Fibroblast of peridontal ligament (primary cell): ENCODE data around the gene ATIC.
"Not testable (repeated sequence)": the region's sequence is repeated elsewhere in the genome, so short reads cannot be mapped to it uniquely, and the experiment has no call there.

Source experiments
- DNase-seq: peaks from one replicate; pipeline ENCODE4 v3.0.0-alpha.2; 2010; ENCODE audit errors: extremely low read depth

Gene ATIC

DNA sequence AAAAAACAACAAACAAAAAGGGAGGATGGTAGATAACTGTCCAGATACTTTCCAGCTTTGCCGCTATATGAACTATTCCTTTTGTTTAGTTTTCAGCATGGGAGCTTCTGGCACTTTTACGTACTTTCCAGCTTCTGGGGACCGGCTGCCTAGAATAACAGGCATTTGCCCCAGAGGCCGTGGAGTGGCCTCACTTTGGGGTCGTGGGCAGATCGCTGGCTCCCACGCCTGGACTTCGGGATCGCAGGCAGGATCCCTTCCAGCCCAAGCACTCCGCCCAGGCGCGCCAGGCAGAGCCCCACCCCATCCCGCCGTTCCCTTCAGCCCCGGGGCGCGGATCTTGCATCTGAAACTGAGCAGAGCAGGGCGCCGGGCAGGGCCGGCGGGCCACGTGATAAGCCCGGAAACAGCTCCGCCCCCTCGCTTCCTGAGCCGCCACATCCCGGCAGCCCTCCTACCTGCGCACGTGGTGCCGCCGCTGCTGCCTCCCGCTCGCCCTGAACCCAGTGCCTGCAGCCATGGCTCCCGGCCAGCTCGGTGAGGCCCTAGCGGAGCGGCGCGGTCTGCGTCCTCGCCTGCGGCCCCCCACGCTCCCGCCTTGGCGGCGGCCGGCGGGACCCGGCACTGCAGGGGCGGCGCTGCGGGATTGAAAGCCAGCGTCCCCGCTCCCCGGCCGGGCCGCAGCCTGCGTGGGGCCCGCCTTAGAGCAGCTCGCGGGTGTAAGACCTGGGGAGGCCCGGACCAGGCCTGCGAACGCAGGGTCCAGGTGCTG is at the start of gene ATIC:
TSS of gene ATIC (plus strand) at position 435 of the 772 bp plus-strand sequence. CDS start at position 519, 84 bp downstream.
- DNase-seq, result peak; percentile 89

DNA sequence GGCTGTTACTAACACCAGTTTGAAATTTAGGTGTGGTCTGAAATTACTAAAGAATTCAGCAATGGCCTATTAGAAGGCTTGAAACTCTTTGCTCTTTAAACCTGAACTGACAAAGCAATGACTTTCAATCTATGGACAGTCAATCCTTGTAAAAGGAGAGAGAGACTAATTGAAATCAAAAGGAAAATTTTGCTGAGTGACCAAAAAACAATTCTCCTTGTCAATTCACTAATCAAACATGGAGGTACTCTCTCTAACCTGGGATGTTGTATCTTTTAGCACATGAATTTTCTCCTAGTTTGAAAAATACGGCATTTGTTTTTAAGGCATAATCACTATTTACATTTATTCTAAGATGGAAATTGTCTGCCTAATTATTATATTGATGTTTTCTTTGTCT is 49.6 kb upstream of the ATIC start:
- no peak for DNase-seq

DNA sequence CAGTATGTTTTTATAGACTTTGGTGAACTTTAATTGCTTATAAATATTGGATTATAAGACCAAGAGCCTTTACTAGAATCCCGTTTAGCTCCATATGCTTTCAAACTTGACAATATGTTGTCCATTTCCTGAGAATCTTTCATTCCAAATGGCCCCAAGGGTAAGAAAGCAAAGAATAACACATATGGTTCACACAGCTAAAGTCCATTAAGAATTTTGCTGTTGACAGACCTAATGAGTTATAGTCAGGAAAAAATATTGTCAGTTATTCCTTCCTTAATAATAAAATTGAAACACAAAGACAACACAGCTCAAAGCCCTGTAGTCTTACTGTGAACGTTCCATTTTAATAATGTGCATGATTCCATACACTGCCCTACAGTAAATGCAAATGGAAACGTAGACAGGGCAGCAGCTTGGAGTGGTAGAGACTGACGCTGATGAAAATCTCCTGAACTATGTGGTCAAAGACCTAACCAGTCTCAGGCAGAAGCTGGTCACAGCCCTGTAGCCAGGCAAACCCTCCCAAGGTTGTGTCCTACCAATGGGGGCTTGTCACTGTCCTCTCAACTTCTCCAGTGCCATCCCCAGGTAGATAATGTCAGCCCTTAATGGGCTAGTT is 49.0 kb upstream of the ATIC start:
- no peak for DNase-seq

DNA sequence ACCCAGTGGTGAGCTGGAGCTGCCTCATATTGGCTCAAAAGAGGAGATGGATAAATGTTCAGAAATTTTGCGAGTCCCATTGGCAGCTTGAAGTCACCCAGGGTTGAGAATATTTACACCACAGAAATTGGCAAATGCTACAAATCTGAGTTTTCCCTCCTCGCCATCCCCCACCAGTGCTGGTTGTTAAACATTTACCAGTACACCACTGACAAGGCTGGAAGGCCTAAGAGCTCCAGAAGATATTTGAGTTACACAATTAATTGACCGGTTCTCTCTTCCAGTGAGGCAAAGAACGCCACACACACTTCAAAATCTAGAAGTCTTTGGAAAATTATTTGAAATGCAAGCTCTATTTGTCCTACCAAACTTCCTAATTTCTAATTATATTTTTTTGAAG is 47.5 kb upstream of the ATIC start:
- DNase-seq, result no peak

DNA sequence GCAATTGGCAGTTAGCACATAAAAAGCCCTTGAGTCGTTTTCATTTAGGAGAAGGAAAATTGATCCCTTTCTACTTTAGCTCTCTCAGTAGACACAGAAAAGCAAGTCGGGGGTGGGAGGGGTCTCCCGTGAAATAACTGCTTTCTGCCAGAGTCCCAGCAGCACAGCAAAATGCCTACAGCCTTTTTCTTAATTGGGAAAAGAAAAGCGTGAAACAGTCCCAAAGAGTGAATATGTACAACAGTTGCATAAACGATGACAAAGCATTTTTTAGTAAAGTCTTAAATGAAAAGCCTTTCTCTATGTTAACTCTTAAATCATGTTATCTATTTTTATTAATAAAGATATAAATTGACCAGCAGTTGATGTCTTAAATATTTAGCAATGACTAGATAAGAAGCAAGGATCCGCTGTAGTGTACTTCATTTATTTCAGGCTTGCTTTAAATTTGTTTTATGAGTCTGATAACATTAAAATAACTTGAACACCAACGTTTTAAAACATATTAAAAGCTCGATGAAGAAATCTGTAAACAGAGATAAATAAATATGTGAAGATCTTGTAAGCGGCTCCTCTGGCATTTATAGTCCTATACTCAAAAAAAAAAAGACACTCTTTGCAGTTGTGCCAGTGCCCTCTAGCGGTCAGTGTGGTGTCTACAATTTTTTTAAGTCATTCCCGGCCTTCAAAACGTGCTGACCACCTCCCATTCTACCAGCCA is 42.3 kb upstream of the ATIC start:
- DNase-seq, result peak; percentile 92

DNA sequence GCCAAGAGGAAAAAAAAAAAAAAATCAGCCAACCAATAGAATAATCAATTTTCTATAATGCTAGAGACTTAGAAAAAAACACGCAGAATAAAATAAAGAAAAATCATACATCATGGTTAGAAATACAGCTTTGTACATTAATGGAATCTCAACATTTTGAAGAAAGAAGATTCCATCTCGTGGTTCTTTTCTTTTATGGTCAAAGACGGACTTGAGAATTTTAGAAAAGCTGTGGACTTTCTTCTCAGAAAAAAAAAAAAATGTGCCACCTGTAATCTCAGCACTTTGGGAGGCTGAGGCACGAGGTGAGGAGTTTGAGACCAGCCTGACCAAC is 41.8 kb upstream of the ATIC start:
- DNase-seq, result no peak

DNA sequence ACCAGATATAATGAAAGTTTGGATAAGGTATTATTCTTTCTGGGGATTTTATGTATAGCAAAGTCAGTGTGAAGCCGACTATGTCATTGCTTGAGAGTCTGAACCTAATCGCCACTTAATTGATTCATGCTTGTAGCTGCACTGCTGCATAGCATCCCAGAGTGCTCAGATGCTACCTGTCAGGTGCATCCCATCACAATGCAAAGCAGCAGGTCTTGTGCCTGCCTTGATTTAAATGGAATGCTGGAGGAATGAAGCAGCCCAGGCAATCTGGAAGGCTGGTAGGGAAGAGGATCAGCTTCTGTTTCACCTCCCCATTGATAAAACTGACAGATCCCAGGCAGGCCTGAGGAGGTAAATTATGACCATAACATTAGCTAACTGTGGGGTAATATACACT is 40.4 kb upstream of the ATIC start:
- no peak for DNase-seq

DNA sequence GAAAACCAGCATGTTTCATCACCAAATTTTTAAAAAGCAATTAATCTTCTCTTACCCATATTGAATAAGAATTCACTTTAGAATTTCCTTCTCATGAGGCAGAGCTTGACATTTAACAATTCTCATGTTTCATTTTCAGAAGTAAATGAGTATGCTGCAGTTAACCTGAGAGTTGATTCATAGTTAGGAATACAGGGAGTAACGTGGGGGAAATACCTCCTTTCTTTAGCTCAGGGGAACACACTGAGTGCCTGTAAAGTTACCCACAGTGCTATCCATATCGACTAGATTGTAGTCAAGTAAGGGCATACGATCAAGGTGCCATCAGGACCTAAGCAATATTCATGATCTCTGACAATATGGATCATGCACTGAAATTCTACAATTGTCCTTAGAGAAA is 38.9 kb upstream of the ATIC start:
- DNase-seq, result no peak

DNA sequence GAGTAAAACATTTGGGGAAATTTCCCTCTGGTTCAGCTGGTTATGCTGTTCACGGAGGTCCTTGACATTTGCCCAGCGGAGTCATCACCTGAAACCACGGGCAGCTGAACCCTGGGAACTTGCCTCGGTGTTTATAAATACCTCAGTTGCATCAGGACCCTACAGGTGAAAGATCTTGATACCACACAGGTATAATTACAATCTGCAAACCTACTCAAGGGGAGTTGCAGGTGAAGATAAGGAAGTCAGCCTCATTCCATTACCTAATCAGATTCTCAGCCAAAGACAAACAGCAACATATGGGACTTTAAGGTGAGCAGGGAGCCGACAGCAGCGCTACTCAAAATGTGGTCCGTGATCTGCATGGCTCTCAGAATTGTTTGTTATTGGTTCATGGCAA is 37.0 kb upstream of the ATIC start:
- no peak for DNase-seq

DNA sequence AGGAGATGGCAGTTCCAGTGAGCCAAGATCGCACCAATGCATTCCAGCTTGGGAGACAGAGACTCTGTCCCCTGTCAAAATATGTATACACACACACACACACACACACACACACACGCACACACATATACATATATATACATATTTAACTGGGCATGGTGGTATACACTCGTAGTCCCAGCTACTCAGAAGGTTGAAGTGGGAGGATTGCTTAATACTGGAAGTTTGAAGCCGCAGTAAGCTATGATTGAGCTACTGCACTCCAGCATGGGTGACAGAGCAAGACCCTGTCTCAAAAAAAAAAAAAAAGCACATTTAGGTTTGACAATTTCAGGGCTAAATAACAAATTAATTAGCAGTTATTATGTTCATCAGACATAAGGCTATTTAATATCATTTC is 36.0 kb upstream of the ATIC start:
- no peak for DNase-seq

DNA sequence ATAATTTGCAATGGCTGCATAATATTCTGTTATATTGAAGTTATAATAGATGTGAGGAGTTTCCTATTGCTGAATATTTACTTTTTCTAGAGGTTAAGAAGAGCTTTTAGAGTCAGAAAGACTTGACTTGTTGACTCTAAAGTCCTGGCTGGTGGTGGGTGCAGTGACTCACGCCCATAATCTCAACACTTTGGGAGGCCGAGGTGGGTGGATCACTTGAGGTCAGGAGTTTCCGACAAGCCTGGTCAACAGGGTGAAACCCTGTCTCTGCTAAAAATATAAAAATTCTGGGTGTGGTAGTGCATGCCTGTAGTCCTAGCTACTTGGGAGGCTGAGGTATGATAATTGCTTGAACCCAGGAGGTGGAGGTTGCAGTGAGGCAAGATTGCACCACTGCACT is 33.9 kb upstream of the ATIC start:
- peak; percentile 12 for DNase-seq

DNA sequence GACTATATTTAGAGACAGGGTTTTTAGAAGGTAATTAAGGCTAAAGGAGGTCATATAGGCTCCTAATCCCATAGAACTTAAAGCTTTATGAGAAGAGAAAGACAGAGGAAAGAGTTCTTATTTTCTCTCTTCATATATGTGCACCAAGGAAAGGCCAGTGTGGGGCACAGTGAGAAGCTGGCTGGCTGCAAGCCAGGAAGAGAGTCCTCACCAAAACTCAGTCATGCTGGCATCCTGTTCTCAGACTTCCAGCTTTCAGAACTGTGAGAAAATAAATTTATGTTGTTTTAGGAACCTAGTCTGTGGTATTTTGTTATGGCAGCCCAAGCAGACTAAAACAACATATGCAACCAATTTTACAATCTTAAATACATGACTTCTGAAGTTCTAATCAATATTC is 31.5 kb upstream of the ATIC start:
- DNase-seq, result peak; percentile 39

DNA sequence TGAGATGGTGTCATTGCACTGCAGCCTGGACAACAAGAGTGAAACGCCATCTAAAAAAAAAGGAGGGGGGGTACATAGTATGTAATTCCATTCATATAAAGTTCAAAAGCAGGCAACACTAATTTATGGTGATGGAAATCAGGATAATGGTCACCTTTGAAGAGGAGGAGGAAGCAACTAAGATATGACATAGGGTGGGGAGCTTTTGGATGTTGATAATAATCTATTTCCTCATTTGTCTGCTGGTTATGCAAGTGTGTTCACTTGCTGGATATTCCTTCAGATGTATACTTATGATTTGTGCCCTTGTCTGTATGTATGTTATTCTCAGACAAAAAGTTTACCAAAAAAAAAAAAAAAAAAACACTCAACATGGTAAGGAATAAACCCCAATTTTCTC is 28.6 kb upstream of the ATIC start:
- no peak for DNase-seq

DNA sequence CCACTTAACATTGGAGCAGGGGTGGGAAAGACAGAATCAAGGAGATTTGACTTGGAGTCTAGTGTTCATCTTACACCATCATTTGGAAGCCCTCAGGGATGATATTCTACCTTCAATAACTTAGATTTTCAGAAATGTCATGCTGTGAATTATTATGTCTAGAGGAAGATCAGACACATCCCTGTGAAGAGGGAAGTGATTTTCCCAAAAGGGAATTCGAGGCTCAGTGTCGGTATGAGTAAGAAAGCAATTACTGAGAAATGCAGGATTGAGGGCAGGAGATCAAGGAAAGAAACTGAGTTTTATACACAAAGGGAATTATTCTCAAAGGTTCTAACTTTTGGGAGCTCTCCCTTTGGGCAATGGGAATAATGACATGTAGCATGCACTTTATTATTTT is 25.6 kb upstream of the ATIC start:
- DNase-seq, result peak; percentile 19

DNA sequence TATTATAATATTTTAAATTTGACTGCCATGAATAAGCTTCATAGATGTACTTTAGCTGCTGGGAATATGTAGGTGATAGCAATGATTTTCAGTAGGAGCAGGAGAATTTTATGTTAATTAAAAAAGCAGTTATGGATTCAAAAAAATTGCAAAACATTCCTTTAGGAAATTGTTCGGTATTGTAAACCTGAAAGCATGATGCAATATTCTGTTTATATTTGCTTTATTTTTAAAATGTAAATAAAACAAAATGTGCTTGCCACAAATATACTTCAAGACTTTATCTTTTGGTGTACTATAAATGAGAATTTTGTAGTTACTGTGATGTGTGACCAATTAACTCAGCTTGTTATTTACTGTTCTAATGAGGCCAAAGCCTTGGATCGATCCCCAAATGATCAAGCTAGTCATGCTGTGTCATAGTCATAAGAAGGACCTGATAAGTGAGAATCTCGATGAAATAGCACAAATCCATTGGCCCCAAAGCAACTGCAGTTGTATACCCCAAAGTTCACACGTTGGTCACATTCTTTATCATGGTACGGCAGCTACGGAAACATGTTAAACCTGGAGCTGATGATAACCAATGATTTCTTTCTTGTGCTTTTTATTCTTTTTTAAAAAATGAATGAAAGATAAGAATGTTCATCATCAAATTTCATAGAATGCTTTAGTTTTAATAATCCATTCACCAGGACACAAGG is 23.6 kb upstream of the ATIC start:
- DNase-seq, result no peak

DNA sequence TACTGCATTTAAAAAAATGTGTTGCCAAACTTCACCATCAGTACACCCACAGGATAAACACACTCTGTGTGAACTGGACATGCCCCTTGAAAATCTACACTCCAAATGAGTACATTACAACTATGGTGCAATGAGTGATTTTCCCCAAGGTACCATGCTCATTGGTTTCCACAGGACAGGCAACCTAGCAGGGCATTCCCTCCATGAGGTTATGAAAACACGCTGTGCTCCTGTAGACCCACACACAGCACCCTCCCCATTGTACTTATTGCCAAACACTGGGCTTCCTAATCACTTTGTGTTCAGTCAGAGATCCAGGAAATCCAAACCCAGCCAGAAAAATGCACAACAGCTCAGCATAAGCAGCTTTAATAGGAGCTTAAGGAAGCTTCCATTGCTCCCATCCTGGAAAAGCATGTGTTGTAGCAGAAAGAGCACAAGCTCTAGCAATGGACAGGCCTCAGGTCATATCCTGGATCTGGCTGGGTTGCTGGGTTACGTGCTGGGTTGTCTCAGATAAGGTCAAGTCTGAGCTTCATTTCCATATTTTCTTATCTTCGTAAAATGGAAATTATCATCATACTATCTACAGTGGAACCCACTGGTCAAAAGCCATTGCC is 20.8 kb upstream of the ATIC start:
- peak; percentile 76 for DNase-seq

DNA sequence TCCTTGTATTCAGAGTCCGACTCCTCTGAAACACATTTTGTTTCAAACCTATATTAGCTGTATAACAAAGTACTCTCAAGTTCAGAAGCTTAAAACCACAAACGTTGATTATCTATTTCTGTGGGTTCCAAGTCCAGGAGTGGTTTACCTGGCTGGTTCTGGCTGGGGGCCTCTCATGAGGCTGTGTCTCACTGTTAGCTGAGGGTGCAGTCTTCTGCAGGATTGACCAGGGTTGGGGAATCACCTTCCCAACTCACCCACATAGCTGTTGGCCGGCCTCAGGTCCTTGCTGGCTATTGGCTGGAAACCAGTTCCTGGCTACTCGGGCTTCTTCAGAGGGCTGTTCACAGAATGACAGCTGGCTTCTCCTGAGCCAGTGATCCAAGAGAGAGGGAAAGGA is 18.0 kb upstream of the ATIC start:
- no peak for DNase-seq

DNA sequence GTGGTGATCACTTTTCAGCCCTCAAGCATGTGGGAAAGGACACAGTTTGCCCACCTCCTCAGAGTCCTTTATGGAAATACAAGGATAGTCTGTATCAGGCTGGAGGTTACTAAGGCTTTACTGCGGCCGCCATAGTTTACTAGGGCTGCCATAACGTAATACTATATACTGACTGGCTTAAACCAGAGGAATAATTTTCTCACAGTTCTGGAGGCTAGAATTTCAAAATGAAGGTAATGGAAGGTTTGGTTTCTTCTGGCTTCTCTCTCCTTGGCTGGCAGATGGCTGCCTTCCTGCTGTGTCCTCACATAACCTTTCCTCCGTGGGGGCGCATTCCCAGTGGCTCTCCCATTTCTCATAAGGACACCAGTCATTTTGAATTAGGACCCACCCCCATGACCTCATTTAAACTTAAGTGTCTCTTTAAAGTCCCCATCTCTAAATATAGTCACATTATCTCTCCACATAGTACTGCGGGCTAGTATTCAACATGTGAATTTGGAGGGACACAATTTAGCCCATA is 12.5 kb upstream of the ATIC start:
- no peak for DNase-seq

DNA sequence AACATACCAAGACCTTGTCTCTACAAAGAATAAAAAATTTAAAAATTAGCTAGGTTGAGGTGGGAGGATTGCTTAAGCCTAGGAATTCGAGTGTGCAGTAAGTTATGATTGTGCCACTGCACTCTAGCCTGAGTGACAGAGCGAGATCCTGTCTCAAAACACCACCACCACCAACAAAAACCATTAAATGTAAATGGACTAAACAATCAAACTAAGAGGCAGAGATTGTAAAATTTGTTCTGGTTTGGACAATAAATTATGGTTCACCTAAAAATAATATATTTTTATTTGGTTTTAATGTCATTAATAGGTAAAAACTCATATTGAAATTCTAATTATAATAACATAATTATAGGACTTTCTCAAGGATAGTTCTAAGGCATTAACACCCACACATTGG is 9.9 kb upstream of the ATIC start:
- no peak for DNase-seq

DNA sequence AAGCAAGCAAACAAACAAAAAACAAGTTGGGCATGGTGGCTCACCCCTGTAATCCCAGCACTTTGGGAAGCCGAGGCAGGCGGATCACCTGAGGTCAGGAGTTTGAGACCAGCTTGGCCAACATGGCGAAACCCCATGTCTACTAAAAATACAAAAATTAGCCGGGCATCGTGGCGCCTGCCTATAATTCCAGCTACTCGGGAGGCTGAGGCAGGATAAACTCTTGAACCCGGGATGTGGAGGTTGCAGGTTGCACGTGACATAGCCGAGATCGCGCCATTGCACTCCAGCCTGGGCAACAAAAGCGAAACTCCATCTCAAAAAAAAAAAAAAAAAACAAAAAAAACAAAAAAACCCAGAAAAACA is 617 bp upstream of the ATIC start:
- DNase-seq, result not testable (repeated sequence)

DNA sequence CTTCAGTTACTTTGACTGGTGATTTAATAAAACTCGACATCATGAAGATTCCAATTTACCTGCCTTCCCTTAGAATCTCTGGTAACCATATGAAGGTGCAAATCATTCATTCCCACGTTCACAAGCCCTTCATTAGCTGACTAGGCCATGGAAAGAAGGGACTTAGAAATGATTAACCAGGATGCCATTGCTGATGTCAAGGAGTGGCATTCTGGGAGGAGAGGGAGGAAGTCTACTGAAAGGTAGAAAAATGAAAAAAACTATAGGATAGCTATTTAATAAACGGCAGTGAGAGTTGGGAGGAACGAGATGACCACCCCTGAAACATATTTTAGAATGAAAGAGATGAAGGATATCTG is 1.4 kb downstream of the ATIC start:
- DNase-seq, result no peak

DNA sequence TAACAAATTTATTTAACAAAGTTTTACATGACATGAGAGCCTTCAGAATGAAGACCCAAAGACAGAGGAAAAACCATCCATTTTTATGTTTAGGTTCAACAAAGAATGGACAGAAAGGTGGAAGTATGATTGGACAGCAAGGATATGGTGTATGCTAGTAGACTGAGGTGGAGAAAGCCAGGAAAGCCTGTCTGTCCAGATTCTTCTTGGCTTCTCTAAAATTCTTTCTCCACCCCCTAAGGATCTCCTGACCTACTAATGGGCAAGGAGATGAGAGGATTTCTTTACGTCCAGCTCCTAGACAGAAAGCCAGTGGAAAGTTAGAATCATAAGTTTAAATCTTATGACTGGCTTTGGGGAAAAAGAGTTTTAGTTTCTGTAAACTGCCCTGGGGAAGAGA is 3.0 kb downstream of the ATIC start:
- DNase-seq, result no peak
